NCI-H2196 treated with DMSO at 0.1 percent for 48 hours (cell line): Measurements from ENCODE around the gene SORBS2.

ENCODE experiments used
- DNase-seq: peaks from one replicate; lab custom pipeline; 2025; ENCODE audit not compliant: unreplicated experiment; lab: John Stamatoyannopoulos, UW

Gene SORBS2

GRCh38 chr4:185775792-185776555 is 36.0 kb downstream of the SORBS2 start:
- no peak for DNase-seq

DNA sequence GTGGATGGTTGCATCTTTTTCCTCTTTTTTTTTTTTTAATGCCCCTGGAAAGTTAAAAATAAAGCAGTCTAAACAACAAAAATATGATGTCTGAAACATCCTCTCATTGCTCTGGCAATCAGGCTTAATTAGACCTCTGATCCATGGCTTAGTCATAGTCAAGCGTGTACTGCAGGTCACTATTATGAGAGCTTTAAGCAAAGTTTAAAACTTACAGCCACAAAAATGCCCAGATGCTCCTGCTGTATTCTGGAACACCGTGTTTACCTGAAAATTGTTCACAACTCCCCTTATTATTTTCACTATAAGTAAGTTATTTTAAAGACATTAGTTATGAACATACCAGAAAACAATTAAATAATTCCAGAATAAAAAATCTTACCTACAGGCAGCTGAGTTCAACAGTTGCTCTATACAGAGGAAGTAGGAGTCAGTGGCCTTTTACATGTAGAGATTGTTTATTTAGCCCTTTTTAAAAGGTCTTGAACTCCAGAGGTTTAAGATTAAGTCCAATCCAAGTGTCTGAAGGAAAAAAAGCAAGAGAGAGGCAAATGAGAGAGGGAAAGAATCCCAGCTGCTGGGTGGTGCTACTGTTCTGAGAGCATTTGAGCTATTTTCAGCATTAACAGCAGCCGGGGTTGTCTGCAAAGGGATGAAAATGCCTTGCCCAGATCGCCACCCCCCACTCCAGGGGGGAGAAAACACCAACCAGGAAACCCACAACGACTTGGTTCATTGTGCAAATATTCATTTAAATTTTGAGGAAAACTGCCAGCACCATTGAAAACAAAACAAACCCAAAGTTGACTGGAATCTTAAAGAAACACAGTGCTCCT is 36.9 kb downstream of the SORBS2 start:
- DNase-seq: no peak

DNA sequence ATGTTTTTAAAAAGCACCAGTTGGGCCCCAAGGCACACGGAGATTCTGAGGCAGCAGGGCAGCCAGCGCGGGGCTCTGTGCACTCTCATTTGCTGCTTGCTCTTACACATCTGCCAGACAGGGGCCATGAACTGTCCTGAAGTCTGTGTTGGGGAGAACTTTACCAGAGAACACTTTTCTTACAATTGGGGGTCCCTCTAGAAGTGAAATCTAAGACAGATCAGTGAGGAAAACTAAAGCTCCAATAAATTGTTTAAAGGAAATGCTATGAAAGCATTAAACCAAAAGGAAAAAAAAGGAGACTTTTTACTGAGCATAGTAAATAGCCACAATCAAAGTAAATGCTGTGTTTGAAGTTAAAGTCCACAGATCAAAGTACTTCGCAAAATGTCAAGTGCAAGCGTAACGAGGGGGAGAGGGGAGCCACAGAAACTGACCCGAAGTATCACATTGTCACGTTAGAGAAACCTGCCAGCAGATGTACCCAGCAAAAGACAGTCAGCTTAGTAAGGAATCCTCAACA is 37.8 kb downstream of the SORBS2 start:
- no peak for DNase-seq

DNA sequence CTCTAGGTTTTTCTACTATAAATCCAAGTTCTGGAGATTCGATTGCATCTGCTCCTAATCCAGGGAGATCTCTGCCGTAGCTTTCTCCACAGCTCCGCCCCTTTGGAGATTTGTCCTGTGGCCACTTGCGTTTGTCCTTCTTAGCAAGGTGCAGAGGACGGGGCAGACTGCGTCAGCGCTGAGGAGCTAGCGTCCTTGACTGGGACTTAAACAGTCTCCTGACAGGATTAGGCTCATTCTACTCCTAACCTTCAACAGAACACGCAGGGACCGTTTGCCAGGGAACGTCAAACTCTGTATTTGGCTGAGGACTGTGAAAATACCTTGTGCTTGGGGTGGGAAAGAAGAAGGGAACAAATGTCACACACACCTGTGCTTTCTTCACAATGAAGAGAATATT is 38.6 kb downstream of the SORBS2 start:
- DNase-seq: no peak

- no peak for DNase-seq
These were observed 39.5 kb downstream of the SORBS2 start for GRCh38 chr4:185772391-185773093.

GRCh38 chr4:185771711-185772390 is 40.1 kb downstream of the SORBS2 start:
- DNase-seq: no peak

DNA sequence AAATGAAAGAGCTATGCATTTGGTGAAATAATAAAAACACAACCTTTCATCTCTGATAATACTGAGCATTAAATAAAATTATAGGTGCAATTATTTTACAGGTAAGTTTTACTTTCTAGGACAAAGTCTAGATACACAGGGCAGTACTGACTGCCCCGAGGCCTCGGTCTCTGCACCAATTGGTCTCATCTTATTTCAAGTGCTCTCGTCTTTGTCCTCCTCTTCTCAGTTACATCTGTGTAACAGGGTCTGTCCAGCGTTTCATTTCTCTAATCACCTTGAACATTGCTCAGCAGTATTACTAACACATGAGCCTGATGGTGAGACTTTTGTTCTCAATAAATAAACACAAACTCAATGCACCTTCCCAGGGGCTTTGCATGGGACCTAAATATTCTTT is 44.5 kb downstream of the SORBS2 start:
- DNase-seq: no peak

- no peak for DNase-seq
These were observed 47.1 kb downstream of the SORBS2 start for GRCh38 chr4:185764876-185765275.

DNA sequence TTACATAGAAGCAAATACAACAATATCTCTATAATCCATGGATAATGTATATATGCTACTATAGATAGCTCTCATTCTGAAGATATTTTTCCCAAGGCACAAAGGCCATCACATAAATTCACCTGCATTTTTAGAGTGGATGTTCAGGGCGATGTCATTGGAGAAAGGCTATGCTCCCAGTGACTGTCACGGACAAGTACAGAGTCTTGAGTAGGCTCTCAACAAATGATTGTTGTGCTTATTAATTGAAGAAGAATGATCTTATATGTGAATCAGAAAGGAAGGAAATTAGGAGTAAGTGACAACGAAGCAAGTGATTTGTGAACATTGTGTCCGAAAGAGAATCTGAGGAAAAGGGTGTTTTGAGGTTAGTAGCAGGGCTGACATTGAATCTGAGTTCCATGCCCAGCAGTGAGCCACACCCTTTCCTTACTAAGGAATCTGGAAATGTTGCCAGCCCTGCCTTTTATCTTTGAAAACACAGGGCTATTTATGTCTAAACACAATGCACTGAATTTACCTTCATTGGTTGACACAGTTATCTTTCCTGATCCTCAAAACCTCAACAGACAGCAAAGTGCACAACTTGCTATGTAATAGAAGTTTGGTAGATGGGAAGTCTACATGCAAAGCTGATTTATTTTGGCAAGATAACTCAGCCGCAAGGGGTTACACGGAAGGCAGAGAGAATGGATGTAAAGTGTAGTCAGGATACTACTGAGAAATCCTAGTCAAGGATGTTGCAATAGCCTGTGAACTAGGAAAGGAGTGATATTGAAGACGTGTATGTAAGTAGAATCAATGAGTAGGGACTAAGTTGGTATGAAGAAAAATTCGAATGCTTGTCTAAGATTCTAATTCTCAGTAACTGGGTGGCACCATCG is 50.4 kb downstream of the SORBS2 start:
- no peak for DNase-seq

GRCh38 chr4:185758807-185759206 is 53.2 kb downstream of the SORBS2 start:
- DNase-seq: no peak

- DNase-seq: no peak
These were observed 56.5 kb downstream of the SORBS2 start for GRCh38 chr4:185755451-185755850.

- no peak for DNase-seq
These were observed 57.0 kb downstream of the SORBS2 start for GRCh38 chr4:185754961-185755360.

- no peak for DNase-seq
These were observed 59.1 kb downstream of the SORBS2 start for GRCh38 chr4:185752872-185753271.

DNA sequence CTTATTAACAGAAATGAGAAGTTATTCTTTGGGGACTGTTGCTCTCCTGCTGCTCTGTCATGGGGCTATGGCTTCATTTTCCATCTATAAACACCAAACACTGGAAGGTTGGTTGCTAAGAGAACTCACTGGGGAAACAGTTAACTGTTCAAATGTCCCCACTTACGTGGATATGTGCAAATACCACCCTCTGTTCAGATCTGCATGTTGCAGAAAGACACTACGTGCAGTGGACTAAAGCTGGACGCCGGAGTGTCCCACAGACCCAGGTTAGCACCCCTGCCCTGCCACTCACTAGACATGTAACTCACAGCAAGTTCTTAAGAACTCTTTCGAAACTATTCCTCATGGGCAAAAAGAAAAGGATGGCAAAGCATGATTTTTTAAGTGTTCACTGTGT is 62.1 kb downstream of the SORBS2 start:
- DNase-seq: no peak

- no peak for DNase-seq
These were observed 63.0 kb downstream of the SORBS2 start for GRCh38 chr4:185748901-185749390.

- DNase-seq: no peak
These were observed 66.1 kb downstream of the SORBS2 start for GRCh38 chr4:185745891-185746290.

GRCh38 chr4:185744946-185745345 is 67.0 kb downstream of the SORBS2 start:
- DNase-seq: no peak

DNA sequence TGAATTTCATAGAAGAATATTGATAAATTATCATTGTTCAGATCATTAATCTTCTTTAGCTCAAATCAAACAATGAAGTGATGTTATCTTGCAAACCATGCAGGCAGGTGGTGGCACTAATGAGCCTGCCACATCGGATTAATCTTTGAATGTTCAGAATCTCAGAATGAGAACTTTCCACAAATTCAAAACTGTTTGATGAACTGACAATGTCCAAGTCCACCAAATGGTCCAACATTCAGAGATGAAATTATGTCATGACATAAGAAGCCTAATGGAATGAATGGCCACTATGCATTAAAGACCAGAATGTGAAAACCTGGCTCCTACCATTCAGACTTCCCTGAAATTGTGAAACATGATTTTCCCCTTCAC is 67.5 kb downstream of the SORBS2 start:
- no peak for DNase-seq

DNA sequence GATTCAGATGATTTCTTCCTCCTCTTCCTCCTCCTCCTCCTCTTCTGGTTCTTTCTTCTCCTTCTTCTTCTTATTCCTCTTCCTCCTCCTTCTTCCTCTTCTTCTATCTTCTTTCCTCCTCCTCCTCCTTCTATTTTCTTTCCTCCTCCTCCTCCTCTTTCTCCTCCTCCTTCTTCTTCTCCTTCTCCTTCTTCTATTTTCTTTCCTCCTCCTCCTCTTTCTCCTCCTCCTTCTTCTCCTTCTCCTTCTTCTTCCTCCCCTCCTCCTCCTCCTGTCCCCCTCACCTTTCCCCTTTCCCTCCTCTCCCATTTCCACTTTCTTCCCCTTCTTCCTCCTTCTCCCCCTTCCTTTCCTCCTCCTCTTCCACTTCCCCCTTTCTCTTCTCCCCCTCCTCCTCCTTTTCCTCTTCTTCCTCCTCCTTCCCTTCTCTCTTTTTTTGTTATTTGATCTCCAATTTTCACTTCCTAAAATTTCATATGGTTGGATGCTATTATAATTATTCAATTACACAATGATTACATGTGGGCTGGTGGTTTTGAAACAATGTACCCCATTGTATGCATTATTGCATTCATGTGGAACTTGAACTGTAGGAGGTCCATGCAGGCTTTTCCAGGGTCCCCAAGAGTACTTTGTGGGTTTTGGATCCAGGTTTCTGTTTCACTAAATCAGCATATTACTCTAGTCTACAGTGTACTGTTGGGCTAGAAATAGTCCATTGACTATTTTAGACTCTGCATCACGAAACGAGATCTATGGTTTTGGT is 68.1 kb downstream of the SORBS2 start:
- no peak for DNase-seq
